H1 (cell line): ENCODE results near the gene CHRM3. TPM values are rescaled to one million over a fixed set of nuclear protein-coding genes. Genes with fewer than 3 reads are reported as not detected.

ENCODE experiments used
- CBX5 ChIP-seq: fragments of 300-800, 300-1000 bp; sonication (generic); IDR thresholded peaks from 2 replicates; pipeline ENCODE4 v1.7.1; 2016; ENCODE audit warnings: antibody characterized with exemption, low read length, low read depth
- EGR1 ChIP-seq: IDR thresholded peaks from 2 replicates; pipeline ENCODE4 v1.6.1; 2011; ENCODE audit warnings: low read depth, low read length, borderline replicate concordance
- EP300 ChIP-seq, 2 experiments: IDR thresholded peaks; 1 replicate in 1 of 2; 2 replicates in 1 of 2; pipeline ENCODE4 v1.6.1; 2011 to 2012; ENCODE audit warnings: low read depth in 2 of 2, low read length in 2 of 2, mild to moderate bottlenecking in 2 of 2, borderline replicate concordance in 1 of 2, inconsistent platforms in 1 of 2, moderate library complexity in 1 of 2
- POLR2AphosphoS5 ChIP-seq: IDR thresholded peaks from 2 replicates; pipeline ENCODE4 v1.6.1; 2011; ENCODE audit warnings: low read depth, low read length
- SIN3A ChIP-seq, 2 experiments: IDR thresholded peaks in 1 of 2; conservative IDR thresholded peaks in 1 of 2; 2 replicates each; pipeline ENCODE4 v1.6.1; 2011 to 2012; ENCODE audit warnings: low read length in 2 of 2, improper control_type of control experiment in 1 of 2, low read depth in 1 of 2, mild to moderate bottlenecking in 1 of 2
- polyA plus RNA-seq, 7 experiments: library from polyadenylated mRNA; depleted of rRNA in 3 of 7; stranded (reverse) in 5 of 7; unstranded in 2 of 7; fragments of >200 nt in 5 of 7; fragments of 200-250 nt in 2 of 7; gene quantifications; 1 replicate in 5 of 7; 2 replicates in 1 of 7; 4 replicates in 1 of 7; pipeline versions ENCODE4 v1.2.1 to v1.2.3, GENCODE V29; 2011 to 2013; ENCODE audit warnings: missing spikeins in 2 of 7, mixed read lengths in 2 of 7
- total RNA-seq: library from RNA; stranded (reverse); fragmentation: NEBNext Ultra II Directional; extraction: Animal tissue kit (Norgen Biotek cat#: 25700); gene quantifications from 2 replicates; pipeline ENCODE4 v1.2.1, GENCODE V29; 2021

CHRM3 gene
- total and polyA plus RNA-seq, 2 of the 8 experiments (the other 6 are each of a cell fraction or from before 2014, with no cell fraction given) = 3.3 to 5.0 TPM

DNA sequence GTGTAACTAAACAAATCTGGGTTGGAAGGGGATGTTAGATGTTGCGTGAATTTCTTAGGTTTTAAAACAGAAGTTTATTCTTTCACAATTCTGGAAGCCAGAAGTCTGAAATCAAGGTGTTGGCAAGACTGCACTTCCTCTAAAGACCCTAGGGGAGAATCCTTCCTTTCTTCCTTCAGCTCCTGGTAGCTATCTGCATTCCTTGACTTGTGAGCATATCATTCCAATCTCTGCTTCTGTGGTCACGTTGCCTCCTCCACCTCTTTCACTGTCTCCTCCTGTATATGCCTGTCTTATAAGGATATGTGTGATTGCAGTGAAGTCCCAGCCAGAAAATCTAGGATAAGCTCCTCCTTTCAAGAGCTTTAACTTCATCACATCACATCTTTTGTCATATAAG lies 7.7 kb downstream of the CHRM3 start (continued):
- TF ChIP-seq EP300 (IDR thresholded peaks at IDR 0.05; ENCODE audit: borderline replicate concordance in 1 of 2, low read depth in 2 of 2, low read length in 2 of 2) (no peak), SIN3A (conservative IDR thresholded peaks at IDR 0.05 in 1 of 2, IDR thresholded peaks at IDR 0.05 in 1 of 2; ENCODE audit: low read depth in 1 of 2, low read length in 2 of 2) (no peak), EGR1 (no peak), POLR2AphosphoS5 (no peak), CBX5 (no peak)
